GM12874 (cell line): Measurements from ENCODE around the gene TAPBPL.

Experiments
- CTCF ChIP-seq: IDR thresholded peaks from 2 replicates; pipeline ENCODE4 v1.5.1; 2011; ENCODE audit warnings: low read depth, mild to moderate bottlenecking, control low read depth, low read length, moderate library complexity; ENCODE audit not compliant: insufficient read depth

The TAPBPL gene

DNA sequence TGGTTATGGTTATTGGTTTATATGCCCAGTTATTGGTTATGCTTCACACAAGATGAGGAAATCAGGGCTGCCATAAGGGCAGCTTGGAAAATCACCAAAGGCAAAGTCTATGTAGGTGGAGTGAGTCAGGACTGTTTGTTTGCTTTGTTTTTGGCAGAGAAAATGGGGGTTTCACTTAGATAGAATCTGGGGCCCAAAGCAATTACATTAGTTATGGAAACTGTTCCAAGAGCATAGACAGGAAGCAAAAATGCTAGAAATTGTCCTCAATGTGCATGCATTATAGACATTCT lies 16.4 kb downstream of the TAPBPL start:
- TF ChIP-seq CTCF = no peak

DNA sequence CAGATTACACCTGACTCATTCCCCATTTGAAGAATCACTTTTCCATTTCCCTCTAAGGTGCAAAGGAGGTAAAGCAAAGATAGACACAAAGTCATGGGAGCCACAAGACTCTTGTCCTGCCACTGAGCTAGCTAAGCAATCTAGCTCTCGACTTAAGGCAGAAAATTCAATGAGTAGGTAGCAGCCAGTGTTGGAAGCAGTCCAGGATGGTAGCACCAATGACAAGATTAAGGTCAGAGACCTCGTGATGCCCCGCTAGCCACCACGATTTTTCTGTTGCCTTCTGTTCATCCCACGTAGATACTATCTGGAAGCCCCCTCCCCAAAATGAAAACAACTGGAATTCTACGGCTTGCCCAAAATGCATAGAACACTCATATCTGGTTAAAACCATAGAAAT lies 17.2 kb downstream of the TAPBPL start:
- TF ChIP-seq CTCF = no peak

DNA sequence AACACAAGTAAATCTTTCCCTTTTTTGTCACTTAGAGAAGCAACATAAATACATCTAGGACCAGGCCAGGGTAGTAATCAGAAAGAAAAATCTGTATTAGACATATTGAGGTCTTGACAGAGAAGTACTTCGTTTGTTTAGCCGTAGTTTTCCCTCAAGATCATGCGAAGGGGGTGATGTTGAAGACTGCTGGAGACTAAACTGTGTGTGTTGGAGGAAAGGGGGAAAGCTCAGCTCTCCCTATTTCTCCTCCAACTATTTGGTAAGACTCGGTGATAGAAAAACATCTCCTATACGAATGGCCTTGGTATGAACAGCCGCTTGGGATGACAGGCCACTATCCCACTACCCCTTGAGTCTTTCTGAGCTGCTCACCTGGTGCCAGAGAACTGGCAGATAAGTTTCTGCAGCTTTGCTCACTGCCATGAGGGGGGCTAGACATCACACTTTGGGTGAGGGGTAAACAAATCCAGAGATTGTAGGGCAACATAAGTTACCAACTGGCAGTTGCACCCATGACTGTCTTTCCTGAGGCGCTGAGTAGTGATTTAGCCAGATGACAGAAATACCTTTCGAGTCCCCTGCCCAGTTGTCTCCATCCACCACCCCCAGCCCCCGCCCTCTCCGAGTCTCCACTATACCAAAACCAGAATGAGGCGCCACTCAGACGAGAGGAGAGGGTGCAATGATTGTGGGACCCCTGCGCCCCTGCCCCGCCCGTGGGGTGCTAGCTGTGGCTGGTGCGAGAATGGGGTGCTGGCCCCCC lies 17.9 kb downstream of the TAPBPL start:
- no peak for TF ChIP-seq CTCF

DNA sequence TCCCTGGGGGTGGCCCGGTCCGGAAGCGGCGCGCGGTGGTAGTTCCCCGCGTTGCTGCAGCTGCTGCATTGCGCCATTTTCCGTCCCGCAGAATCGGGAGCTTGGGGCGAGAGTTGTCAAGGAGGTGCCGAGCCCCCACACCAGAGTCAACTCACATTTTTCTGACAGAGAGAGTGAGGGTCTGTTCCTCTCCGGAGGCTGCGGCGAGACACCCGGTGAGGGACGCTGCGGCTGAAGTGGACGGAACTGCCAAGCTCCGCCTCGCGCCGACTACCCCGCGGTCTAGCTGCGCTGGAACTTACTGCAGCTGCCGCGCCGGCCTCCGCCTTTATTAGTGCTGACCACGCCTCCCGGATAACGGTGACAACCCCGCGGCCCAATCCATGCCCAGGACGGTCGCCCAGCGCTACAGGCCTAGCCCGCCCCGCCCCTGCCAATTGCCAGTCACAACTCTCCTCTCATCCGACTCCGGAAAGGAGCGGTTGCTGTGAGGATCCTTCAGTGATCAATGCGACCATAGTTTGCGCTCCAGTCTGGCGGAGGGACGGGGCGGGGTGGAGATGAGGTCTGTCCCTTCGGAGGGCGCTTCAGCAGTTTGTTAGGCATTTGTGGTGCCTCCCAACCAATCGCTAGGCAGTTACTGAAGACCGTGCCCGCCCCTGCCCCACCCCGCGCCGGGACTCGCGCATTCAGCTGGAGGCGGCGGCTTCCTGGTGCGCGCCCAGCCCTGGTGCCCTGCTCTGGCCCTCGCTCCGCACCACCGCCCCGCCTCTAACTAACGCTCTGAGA lies 18.7 kb downstream of the TAPBPL start, which contains the start of gene VAMP1:
VAMP1 (minus strand) TSS at position 303 of the 789 bp plus-strand sequence; CDS start at position 157, 146 bp downstream.
- no peak for TF ChIP-seq CTCF

- no peak for TF ChIP-seq CTCF
Observed at GRCh38 chr12:6471989-6472360, 20.1 kb downstream of the TAPBPL start.

- TF ChIP-seq CTCF = no peak
Observed at GRCh38 chr12:6472491-6472890, 20.6 kb downstream of the TAPBPL start.

DNA sequence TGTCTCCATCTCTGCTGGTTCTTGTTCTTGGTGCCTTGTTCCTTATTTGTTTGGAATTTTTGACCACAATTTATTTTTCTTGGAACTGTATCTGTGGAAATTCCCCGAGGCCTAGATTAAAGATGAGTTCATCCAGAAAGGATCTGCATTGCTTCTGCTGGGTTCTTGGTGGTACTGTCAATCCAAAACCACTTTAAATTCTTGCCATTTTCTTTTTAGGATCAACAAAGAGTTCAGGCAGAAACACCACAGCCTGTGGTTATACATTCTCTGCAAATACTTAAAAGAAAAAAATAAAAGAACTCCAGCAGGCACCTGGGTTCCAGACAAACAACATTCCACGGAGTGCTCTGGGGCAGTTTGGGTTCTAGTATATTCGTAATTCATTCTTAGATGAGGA lies 24.6 kb downstream of the TAPBPL start:
- no peak for TF ChIP-seq CTCF
